Forelimb muscle (tissue), 1 donor: ENCODE measurements around the gene CDK8. TPM values are rescaled to one million over a fixed set of nuclear protein-coding genes. Genes with fewer than 3 reads are reported as not detected.
"Not testable (repeated sequence)": the region's sequence is repeated elsewhere in the genome, so short reads cannot be mapped to it uniquely, and the experiment has no call there.

Experiments used
- DNase-seq: peaks from one replicate; pipeline ENCODE4 v3.0.0-alpha.2; 2013; ENCODE audit warnings: low read depth
- polyA plus RNA-seq: library from polyadenylated mRNA; unstranded; fragments of 120-200 nt; gene quantifications from one replicate; pipeline ENCODE4 v1.2.1, GENCODE V29; 2013; ENCODE audit not compliant: insufficient read length

The CDK8 gene
- polyA plus RNA-seq = 27.1 TPM

DNA sequence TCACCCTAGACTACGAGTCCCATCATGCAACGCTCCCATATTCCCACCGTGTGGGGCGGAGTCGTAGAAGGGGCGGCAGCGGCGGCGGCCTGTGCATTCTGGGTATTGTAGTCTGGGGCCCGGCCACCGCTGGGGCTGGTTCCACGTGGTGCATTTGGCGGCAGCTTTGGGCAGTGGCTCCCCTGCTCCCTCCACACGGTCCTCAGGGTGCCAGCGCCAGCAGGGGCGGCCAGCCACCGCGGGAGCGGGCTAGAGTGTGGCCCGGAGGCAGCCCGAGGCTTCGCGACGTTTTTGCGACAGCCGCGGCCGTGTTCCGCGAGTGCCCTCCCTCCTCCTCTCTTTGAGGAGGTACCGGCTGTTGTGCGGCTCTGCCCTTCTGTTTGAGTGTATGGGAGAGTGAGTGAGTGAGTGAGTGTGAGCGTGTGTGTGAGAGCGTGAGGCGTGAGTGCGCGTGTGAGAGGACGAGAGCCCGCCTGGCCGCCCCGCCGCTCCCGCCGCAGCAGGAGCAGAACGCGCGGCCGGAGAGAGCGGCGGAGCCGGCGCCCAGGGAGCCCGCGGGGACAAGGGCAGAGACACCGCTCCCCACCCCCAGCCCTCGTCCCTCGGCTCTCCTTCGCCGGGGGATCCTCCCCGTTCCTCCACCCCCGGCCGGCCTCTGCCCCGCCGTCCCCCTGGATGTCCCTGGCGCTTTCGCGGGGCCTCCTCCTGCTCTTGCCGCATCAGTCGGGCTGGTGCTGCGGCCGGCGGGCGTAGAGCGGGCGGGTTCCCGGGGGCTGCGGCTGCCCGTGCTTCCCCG lies at the start of gene CDK8:
CDK8 (plus strand) TSS at position 343 of the 796 bp plus-strand sequence. CDS start 513 bp downstream, outside the sequence.
- peak; percentile 84 for DNase-seq

DNA sequence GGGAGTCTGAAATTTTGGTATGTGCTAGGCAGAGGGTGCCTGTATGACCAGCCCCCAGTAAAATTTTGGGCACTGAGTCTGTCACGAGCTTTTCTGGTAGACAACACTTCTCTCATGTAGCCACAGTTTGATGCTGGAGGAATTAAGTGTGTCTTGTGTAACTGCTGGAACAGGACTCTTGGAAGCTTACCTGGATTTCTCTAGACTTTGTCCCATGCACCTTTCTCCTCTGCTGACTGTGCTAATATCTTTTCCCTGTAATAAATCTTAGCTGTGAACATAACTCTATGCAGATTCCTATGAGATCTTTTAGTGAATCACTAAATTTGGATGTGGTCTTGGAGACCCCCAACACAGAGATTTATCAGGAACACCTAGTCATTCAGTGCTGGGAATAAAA lies 45.6 kb upstream of the CDK8 start:
- DNase-seq = no peak

- DNase-seq = no peak
Observed at GRCh38 chr13:26213345-26213744, 40.6 kb upstream of the CDK8 start.

- DNase-seq = no peak
Observed at GRCh38 chr13:26213982-26214381, 39.9 kb upstream of the CDK8 start.

DNA sequence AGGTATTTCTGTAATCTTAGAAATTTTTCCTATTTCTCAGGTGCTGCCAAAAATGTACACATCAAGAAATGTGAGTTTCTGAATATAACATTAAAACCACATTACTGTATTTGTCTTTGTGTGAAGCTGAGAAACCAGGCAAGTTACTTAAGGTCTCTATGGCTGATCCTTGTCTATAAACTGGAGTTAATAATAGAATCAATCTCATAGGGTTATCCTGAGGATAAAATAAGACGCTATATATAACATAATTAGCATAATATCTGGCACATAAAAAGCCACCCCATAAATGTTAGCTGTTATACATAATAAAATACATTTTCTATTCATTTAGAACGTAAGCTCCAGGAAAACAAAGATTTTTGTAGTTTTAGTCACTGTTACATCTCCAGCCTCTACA lies 37.9 kb upstream of the CDK8 start:
- no peak for DNase-seq

- DNase-seq = no peak
Observed at GRCh38 chr13:26219726-26220125, 34.2 kb upstream of the CDK8 start.

GRCh38 chr13:26220575-26220974 lies 33.4 kb upstream of the CDK8 start:
- no peak for DNase-seq

DNA sequence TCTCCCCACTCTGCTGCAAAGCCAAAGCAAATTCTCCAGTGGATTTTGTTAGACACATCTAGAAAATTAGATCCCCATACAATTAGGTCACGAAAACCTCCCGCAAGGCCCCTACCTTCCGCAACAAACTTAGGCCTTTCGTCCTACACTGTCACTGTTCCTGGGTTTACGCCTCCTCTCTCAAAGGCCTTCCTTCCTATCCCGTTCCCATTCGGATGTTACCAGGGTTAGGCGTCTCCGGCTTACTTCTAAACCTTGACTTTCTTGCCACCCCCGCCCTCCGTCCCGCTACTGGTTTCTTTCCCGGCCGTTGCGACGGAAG lies 32.6 kb upstream of the CDK8 start:
- no peak for DNase-seq

- DNase-seq = peak; percentile 97
Observed at GRCh38 chr13:26221721-26222519, 32.0 kb upstream of the CDK8 start, which contains the start of gene RNF6. Gene RNF6, minus strand, starts transcription at chr13:26222314. Its CDS starts 2,665 bp downstream, at chr13:26219649.

DNA sequence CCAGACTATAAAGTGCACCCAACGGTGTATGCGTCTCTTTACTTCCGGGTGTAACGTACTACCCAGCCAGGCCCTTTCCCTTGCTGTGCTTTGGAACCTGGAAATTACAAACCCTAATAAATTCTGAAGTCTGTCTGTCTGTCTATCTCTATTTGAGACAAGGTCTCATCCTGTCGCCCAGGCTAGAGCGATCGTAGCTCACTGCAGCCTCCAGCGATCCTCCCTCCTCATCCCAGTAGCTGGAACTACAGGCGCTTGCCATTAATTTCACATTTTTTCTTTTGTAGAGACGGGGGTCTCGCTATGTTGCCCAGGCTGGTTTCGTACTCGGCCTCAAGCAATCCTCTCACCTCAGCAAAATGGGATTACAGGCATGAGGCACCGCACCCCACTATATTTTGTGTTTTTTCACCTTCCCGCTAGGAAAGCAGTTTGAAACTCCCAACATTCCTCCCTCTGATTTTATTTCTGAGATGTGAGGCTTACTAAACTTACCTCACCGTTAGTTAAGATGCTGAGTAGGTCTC lies 31.3 kb upstream of the CDK8 start:
- peak; percentile 29 for DNase-seq

DNA sequence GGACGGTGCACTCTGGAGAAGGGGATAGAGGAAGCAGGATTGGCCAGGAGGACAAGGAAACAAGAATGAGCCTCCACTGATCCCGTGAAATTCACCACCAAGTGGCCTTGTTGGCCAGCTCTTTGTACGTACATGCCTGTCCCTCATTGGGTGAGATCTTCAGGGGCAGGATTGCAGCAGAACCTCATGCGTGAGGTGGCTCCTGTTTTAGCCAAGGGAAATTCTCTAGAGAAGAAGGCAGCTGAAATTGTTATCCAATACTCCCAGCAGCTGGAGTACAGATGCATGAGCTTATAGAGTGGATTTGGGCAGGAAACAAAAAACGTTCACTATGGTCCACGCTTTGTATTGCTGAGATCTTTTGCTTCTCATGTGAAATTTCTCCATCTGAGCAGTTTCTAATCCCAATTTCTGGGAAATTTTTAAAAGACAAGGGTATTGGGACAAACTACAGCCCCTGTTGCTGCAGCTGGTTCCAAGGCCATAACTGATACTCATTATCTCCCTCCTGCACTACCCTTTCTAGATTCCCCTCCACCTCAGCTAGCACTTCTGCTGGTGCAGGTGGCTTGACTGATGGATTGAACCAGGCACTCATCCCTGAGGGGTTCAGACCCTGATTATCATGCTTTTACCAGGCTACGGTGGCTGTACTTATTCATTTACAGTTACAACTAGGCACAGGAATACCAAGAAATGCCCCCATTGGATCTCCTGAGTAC lies 27.9 kb upstream of the CDK8 start:
- peak; percentile 19 for DNase-seq

DNA sequence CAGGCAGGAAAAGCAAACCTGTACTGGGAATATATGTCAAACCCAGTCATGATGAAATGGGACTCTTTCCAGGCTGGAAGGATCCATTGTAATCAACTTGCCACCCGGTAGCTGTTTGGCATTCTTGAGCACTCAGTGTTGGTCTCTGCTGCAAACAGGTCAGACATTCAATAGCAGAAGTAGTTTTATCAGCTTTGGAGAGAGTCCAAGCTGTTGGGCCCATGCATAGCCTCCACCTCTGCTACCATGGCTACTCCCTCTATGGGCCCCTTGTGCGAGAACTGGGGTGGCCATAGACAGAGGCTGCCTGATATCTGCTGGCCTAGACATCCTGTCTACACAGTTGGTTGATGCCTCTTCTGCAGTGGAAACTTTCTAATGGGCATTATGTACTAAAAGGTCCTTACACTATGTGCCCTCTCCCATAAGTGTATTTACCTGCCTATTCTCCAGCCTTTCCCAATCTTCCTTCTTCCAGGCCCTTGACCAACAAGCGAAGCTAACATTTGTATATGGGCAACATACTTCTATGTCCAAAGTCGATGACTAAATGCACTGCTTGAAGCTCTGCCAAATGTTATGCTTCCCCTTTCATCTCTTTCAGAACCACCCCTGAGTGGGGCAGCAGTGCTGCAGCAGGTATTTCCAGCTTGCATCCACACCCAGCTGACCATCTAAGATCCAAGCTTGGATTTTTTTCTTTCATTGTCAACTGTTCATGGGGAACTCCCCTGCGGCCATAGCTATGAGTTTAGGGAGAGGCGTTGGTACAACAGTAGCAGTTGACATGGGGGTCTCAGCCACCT lies 26.6 kb upstream of the CDK8 start:
- DNase-seq = no peak

GRCh38 chr13:26228096-26228495 lies 25.8 kb upstream of the CDK8 start:
- no peak for DNase-seq

- DNase-seq = no peak
Observed at GRCh38 chr13:26229080-26229615, 24.8 kb upstream of the CDK8 start.

- no peak for DNase-seq
Observed at GRCh38 chr13:26230703-26231102, 23.2 kb upstream of the CDK8 start.

DNA sequence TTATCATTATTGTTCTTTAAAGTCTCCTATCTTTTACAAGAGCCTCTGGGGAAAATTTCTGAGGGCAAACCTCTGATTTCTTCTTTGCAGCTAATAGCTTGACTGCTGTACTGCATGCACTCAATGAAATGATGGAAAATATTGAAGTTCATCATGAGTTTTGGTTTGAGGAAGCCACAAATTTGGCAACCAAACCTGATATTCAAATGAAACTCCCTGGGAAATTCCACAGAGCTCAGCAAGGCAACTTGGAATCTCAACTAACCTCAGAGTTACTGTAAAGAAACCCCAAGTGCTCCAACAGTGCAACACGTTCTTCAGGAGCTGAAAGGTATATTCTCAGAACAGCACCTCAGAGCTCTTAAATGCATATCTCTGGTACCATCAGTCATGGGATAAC lies 17.6 kb upstream of the CDK8 start:
- DNase-seq = no peak

GRCh38 chr13:26246154-26246553 lies 7.8 kb upstream of the CDK8 start:
- DNase-seq = no peak

GRCh38 chr13:26247011-26247410 lies 6.9 kb upstream of the CDK8 start:
- no peak for DNase-seq

GRCh38 chr13:26247608-26248007 lies 6.3 kb upstream of the CDK8 start:
- no peak for DNase-seq

GRCh38 chr13:26249551-26249950 lies 4.4 kb upstream of the CDK8 start:
- no peak for DNase-seq

DNA sequence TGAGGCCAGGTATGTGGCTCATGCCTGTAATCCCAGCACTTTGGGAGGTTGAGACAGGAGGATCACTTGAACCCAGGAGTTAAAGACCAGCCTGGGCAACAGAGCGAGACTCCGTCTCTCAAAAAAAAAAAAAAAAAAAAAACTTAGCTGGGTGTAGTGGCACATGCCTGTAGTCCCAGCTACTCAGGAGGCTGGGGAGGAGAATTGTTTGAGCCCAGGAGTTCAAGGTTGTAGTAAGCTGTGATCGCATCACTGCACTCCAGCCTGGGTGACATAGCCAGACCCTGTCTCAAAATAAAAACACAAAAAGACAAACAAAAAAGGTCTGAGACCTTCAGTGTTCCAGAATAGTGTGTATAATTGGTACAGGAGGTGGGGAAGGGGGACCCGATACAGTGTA lies 1.9 kb upstream of the CDK8 start:
- not testable (repeated sequence) for DNase-seq
